ENCODE measurements around the gene AGAP4.
"Not testable (repeated sequence)": the region's sequence is repeated elsewhere in the genome, so short reads cannot be mapped to it uniquely, and the experiment has no call there.

DNA sequence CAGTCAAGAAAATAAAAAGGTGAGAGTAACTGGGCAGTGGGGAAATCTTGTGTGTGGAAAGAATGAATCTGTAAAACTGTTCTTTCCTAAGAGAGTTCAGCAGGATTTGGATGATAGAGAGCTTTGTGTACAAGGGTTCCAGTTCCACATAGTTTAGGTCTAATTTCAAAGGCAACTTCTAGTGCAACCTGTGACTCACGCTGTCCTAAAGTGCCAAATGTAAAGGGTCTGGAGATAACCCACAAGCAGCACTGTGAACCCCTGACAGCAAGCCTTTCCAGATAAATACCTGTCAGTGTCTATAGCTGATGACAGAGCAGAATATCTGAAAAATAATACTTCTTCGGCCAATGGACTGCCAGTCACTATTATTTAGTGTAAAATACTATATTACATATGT is 16.3 kb upstream of the AGAP4 start:
- not testable (repeated sequence) for TF ChIP-seq CTCF, POLR2A, EP300 (IDR thresholded peaks at IDR 0.05)
